Esophagus squamous epithelium (tissue), 5 donors: ENCODE data around the gene CADM1. TPM values are rescaled to one million over a fixed set of nuclear protein-coding genes. Genes with fewer than 3 reads are reported as not detected.

Experiments used
- DNase-seq: peaks from one replicate; lab custom pipeline; 2025; lab: John Stamatoyannopoulos, UW
- H3K27ac ChIP-seq, 4 donors: fragments of 200-600 bp; sonication (generic); one replicate each; pipeline ENCODE4 v1.5.1; 2016 to 2019; ENCODE audit warnings: mild to moderate bottlenecking in 1 of 4
- H3K27me3 ChIP-seq, 4 donors: fragments of 200-600 bp; sonication (generic); 1 replicate in 3 of 4; 2 replicates in 1 of 4; pipeline versions ENCODE4 v1.5.1 to v1.6.0; 2017 to 2021; ENCODE audit warnings: antibody characterized with exemption in 1 of 4
- H3K36me3 ChIP-seq, 3 donors: fragments of 200-600 bp; sonication (generic); one replicate each; pipeline ENCODE4 v1.5.1; 2016 to 2019
- H3K4me1 ChIP-seq, 3 donors: fragments of 200-600 bp; sonication (generic); one replicate each; pipeline ENCODE4 v1.5.1; 2017 to 2019
- H3K4me3 ChIP-seq, 4 donors: fragments of 200-600 bp; sonication (generic); 1 replicate in 3 of 4; 2 replicates in 1 of 4; pipeline ENCODE4 v1.5.1; 2016 to 2019; ENCODE audit warnings: mild to moderate bottlenecking in 2 of 4, moderate library complexity in 1 of 4
- H3K9me3 ChIP-seq, 3 donors: fragments of 200-600 bp; sonication (generic); one replicate each; pipeline ENCODE4 v1.5.1; 2016 to 2019
- POLR2A ChIP-seq, 4 donors: fragments of 450-650 bp; IDR thresholded peaks; one replicate each; pipeline ENCODE4 v1.6.1; 2017; ENCODE audit warnings: antibody characterized with exemption in 4 of 4, mild to moderate bottlenecking in 4 of 4, moderate library complexity in 3 of 4
- WGBS, 2 donors: methylation state at CpG; one replicate each; pipeline ENCODE4 v1.1.5; 2018; 5-methylcytosine and 5-hydroxymethylcytosine counted together
- intact Hi-C: fragments of 100-400 bp; cut with DNase I; formaldehyde crosslinking; loops from one replicate; pipeline ENCODE4 v1.15.0; 2022
- total RNA-seq, 4 donors: library from RNA; depleted of rRNA; stranded (reverse); fragments of >200 nt; gene quantifications; one replicate each; pipeline ENCODE4 v1.1.0, GENCODE V29; 2016
- TF ChIP-seq, protein P1 (sequence below), 6 experiments: fragments of 450-650 bp in 4 of 6; fragments of 200-600 bp in 2 of 6; sonication (generic) in 2 of 6; IDR thresholded peaks; one replicate each; pipeline ENCODE4 v1.5.1; 2016 to 2019; ENCODE audit warnings: antibody characterized with exemption in 6 of 6, mild to moderate bottlenecking in 4 of 6, moderate library complexity in 4 of 6
- donor health status: DM: yes; HTN: yes; CAD: no.

The CADM1 gene
- total RNA-seq, 4 donors from 2014 or later: 1.7 to 15.1 (median 8.3) TPM

DNA sequence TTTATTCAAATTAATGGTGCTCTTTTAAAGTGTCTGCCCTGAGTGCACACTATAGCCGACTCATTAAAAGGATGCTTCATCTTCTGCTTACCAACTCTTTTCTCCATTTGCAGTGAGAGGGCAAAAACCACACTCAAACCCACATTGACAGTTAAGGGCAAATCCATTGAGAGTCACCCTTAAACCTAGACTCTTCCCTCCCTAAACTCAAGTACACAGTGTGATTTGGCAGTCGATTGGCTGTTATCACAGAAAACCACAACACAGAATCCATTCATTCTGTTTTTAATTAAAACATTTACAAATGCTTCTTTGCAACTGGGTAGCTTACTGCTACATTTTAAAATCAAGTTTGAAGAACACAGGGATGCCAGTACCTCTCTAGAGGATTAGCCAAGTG, 120.0 kb downstream of the CADM1 start:
- no peaks in the 10 kb centered on the region for H3K27me3 ChIP-seq
- 80 to 88% methylated on average over 2 of the region's 2 CpGs for WGBS, 2 donors
- intact Hi-C loops: no loop called here
- no peaks in the 10 kb centered on the region for H3K36me3 ChIP-seq
- H3K27ac ChIP-seq: no peak overlapping the region
- TF ChIP-seq POLR2A (IDR thresholded peaks at IDR 0.05): no peak
- TF ChIP-seq, protein P1, sequence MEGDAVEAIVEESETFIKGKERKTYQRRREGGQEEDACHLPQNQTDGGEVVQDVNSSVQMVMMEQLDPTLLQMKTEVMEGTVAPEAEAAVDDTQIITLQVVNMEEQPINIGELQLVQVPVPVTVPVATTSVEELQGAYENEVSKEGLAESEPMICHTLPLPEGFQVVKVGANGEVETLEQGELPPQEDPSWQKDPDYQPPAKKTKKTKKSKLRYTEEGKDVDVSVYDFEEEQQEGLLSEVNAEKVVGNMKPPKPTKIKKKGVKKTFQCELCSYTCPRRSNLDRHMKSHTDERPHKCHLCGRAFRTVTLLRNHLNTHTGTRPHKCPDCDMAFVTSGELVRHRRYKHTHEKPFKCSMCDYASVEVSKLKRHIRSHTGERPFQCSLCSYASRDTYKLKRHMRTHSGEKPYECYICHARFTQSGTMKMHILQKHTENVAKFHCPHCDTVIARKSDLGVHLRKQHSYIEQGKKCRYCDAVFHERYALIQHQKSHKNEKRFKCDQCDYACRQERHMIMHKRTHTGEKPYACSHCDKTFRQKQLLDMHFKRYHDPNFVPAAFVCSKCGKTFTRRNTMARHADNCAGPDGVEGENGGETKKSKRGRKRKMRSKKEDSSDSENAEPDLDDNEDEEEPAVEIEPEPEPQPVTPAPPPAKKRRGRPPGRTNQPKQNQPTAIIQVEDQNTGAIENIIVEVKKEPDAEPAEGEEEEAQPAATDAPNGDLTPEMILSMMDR (IDR thresholded peaks at IDR 0.05): no peak
- DNase-seq: no peak
- H3K4me3 ChIP-seq: no peak overlapping the region
- no peaks in the 10 kb centered on the region for H3K4me1 ChIP-seq
- H3K9me3 ChIP-seq: no peaks in the 10 kb centered on the region

DNA sequence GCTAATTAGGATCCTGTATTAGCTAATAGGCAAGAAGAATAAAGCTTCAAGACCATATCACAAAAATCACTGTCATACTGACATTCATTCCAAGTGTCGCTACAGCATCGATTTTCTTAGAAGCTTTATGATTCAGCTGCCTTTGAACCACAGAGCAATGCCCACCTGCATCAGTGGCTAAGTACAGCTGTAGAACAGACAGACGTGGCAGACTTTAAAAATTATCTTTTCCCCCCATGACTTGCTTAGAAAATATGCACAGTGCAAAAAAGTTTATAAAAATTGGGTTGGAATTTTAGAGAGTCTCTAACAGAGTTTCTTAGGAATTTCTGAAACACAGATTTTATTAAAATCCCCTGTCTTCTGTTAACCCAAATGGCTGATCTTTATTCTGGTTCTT, 120.8 kb downstream of the CADM1 start:
- Histone ChIP-seq H3K27me3 (no peaks in the 10 kb centered on the region), H3K4me1 (no peaks in the 10 kb centered on the region), H3K27ac (no peak overlapping the region), H3K4me3 (no peak overlapping the region), H3K36me3 (no peaks in the 10 kb centered on the region), H3K9me3 (no peaks in the 10 kb centered on the region)
- 58 to 81% methylated on average over 3 of the region's 3 CpGs for WGBS, 2 donors
- TF ChIP-seq POLR2A (IDR thresholded peaks at IDR 0.05): no peak
- TF ChIP-seq, protein P1 (IDR thresholded peaks at IDR 0.05): no peak
- intact Hi-C loops: no loop called here
- DNase-seq: no peak

DNA sequence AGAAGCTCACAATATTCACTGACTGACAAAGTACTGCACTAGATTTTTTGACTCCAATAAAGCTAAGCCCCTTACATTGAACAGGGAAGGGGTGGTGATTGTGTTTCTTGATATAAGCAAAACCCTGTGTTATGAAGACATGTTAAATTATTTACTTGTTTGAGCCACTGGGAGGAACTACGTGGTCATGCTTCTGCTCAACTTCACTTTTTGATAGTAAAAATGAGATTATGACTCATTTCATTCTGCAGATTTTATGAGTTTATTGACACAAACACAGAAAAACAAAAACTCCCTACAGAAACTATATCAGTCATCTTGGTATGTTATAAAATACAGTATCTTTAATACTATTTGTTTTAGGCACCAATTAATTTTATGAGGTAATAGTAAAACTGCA, 124.7 kb downstream of the CADM1 start:
- intact Hi-C loops: no loop called here
- WGBS, 2 donors: 67 to 73% methylated on average over 1 of the region's 1 CpG
- Histone ChIP-seq H3K4me3 (no peak overlapping the region), H3K9me3 (no peaks in the 10 kb centered on the region), H3K27ac (no peak overlapping the region), H3K27me3 (no peaks in the 10 kb centered on the region), H3K4me1 (no peaks in the 10 kb centered on the region), H3K36me3 (no peaks in the 10 kb centered on the region)
- no peak for DNase-seq
- TF ChIP-seq POLR2A (IDR thresholded peaks at IDR 0.05): no peak

DNA sequence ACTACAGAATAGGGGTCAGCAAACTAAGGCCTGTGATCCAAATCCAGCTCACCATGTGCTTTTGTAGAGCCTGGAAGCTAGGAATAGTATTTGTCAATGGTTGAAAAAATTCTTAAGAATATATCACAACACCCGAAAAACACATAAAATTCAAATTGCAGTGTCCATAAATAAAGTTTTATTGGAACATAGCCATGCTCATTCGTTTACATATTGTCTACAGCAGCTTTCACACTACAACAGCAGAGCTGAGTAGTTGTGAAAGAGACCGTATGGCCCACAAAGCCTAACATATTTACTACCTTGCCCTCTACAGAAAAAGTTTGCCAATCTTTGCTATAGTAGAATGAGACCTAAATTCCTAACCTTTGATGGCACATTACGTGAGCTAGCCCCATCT, 125.7 kb downstream of the CADM1 start:
- Histone ChIP-seq H3K27me3 (no peaks in the 10 kb centered on the region), H3K4me1 (no peaks in the 10 kb centered on the region), H3K4me3 (no peak overlapping the region), H3K27ac (no peak overlapping the region), H3K9me3 (no peaks in the 10 kb centered on the region), H3K36me3 (no peaks in the 10 kb centered on the region)
- no peak for TF ChIP-seq POLR2A (IDR thresholded peaks at IDR 0.05)
- TF ChIP-seq, protein P1 (IDR thresholded peaks at IDR 0.05): no peak
- intact Hi-C loops: no loop called here
- 82 to 90% methylated on average over 4 of the region's 4 CpGs for WGBS, 2 donors
- no peak for DNase-seq

DNA sequence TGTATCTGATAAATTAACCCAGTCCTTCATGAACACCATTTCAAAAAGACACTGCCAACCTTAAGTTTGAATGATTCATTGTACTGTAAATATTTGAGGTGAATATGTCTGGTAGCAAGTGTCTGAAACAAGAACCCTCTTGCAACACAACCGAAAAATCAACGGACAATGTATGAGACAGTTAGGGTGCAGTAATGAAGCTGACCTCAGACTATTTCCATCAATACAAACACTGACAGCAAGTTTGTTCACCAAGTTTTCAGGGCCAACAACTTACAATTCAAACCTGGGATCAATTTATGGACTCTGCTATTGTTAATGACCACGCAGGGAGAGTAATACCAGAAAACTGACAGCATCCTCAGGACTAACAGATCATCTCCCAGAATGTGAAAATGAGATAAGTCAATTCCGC, 126.3 kb downstream of the CADM1 start:
- intact Hi-C loops: no loop called here
- Histone ChIP-seq H3K4me1 (no peaks in the 10 kb centered on the region), H3K36me3 (no peaks in the 10 kb centered on the region), H3K27me3 (no peaks in the 10 kb centered on the region), H3K4me3 (no peak overlapping the region), H3K27ac (no peak overlapping the region), H3K9me3 (no peaks in the 10 kb centered on the region)
- DNase-seq: no peak
- 73 to 76% methylated on average over 4 of the region's 4 CpGs for WGBS, 2 donors
- no peak for TF ChIP-seq POLR2A (IDR thresholded peaks at IDR 0.05)
- TF ChIP-seq, protein P1 (IDR thresholded peaks at IDR 0.05): no peak

DNA sequence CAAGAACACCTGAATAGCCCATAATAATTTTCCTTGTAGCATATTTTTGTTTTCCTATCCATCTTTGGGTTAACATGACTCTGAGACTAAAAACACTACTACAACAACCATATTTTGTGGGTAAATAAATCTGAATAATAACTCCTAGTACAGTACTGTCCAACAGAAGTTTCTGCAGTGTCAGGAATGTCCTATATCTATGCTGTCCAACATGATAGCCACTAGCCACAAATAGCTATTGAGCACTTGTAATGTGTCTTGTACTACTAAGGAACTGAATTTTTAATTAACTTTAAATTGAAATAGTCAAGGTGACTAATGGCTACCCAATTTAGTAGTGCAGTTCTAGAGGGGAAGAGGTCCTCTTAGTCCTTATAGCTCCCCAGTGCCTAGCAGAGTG, 135.6 kb downstream of the CADM1 start:
- H3K4me1 ChIP-seq: no peaks in the 10 kb centered on the region
- no peak overlapping the region for H3K4me3 ChIP-seq
- no peaks in the 10 kb centered on the region for H3K27me3 ChIP-seq
- no peaks in the 10 kb centered on the region for H3K36me3 ChIP-seq
- no peaks in the 10 kb centered on the region for H3K9me3 ChIP-seq
- no peak overlapping the region for H3K27ac ChIP-seq
- intact Hi-C loops: no loop called here
- DNase-seq: no peak
- TF ChIP-seq POLR2A (IDR thresholded peaks at IDR 0.05): no peak
- TF ChIP-seq, protein P1 (IDR thresholded peaks at IDR 0.05): no peak
